Progenitor cell of endocrine pancreas (in vitro differentiated cells): ENCODE measurements around the gene TMEM150A. TPM values are rescaled to one million over a fixed set of nuclear protein-coding genes. Genes with fewer than 3 reads are reported as not detected.

Experiments
- DNase-seq: peaks from one replicate; pipeline ENCODE4 v3.0.0; 2021; ENCODE audit warnings: low spot score; ENCODE audit not compliant: unreplicated experiment
- H3K27ac Mint-ChIP-seq: 2 replicates; pipeline ENCODE4 v1.8.0; 2021; ENCODE audit warnings: mild to moderate bottlenecking, moderate library complexity, mixed read lengths
- H3K27me3 Mint-ChIP-seq: 2 replicates; pipeline ENCODE4 v1.8.0; 2021; ENCODE audit warnings: mixed read lengths
- H3K36me3 Mint-ChIP-seq: 2 replicates; pipeline ENCODE4 v1.8.0; 2022; ENCODE audit warnings: mixed read lengths; ENCODE audit not compliant: insufficient read depth
- H3K4me1 Mint-ChIP-seq: 2 replicates; pipeline ENCODE4 v1.8.0; 2021; ENCODE audit warnings: low read depth, mixed read lengths
- H3K4me3 Mint-ChIP-seq: 2 replicates; pipeline ENCODE4 v1.8.0; 2021; ENCODE audit warnings: low read depth, mild to moderate bottlenecking, moderate library complexity, mixed read lengths
- H3K9me3 Mint-ChIP-seq: 2 replicates; pipeline ENCODE4 v1.8.0; 2021; ENCODE audit warnings: low read depth, mixed read lengths
- total RNA-seq: library from RNA; stranded (reverse); gene quantifications from 2 replicates; pipeline ENCODE4 v1.2.1, GENCODE V29; 2021
- TF ChIP-seq, protein P1 (sequence below): fragments of 200-600 bp; sonication (generic); IDR thresholded peaks from one replicate; pipeline ENCODE4 v1.5.0; 2021; ENCODE audit warnings: antibody characterized with exemption, mild to moderate bottlenecking; ENCODE audit not compliant: unreplicated experiment

The TMEM150A gene
- total RNA-seq, 1 donor from 2014 or later, result 26.0 TPM

GRCh38 chr2:85584857-85585780 lies 17.4 kb downstream of the TMEM150A start:
- H3K27ac Mint-ChIP-seq, result peak overlapping the region; percentile 88

GRCh38 chr2:85584354-85584856 lies 18.1 kb downstream of the TMEM150A start, which contains the start of gene VAMP5:
Gene VAMP5, plus strand, starts transcription at chr2:85584431. Its CDS starts 60 bp downstream, at chr2:85584491.
- H3K4me3 Mint-ChIP-seq, result no peak within 1 kb of the TSS
- no peaks in the 10 kb centered on the region for H3K27me3 Mint-ChIP-seq
- TF ChIP-seq, protein P1, sequence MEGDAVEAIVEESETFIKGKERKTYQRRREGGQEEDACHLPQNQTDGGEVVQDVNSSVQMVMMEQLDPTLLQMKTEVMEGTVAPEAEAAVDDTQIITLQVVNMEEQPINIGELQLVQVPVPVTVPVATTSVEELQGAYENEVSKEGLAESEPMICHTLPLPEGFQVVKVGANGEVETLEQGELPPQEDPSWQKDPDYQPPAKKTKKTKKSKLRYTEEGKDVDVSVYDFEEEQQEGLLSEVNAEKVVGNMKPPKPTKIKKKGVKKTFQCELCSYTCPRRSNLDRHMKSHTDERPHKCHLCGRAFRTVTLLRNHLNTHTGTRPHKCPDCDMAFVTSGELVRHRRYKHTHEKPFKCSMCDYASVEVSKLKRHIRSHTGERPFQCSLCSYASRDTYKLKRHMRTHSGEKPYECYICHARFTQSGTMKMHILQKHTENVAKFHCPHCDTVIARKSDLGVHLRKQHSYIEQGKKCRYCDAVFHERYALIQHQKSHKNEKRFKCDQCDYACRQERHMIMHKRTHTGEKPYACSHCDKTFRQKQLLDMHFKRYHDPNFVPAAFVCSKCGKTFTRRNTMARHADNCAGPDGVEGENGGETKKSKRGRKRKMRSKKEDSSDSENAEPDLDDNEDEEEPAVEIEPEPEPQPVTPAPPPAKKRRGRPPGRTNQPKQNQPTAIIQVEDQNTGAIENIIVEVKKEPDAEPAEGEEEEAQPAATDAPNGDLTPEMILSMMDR, result no peak
- H3K27ac Mint-ChIP-seq, result peak within 1 kb of the TSS; percentile 88
- DNase-seq, result no peak
- H3K4me1 Mint-ChIP-seq, result peaks cover 16% of the 10 kb centered on the region
- no peaks in the 10 kb centered on the region for H3K9me3 Mint-ChIP-seq
- H3K36me3 Mint-ChIP-seq, result peaks cover 13% of the 10 kb centered on the region

More at GRCh38 chr2:85584857-85585780, 17.4 kb downstream of the TMEM150A start:
- peaks cover 18% of the 10 kb centered on the region for H3K4me1 Mint-ChIP-seq
- TF ChIP-seq, protein P1, result no peak
- DNase-seq, result no peak
- H3K9me3 Mint-ChIP-seq, result no peaks in the 10 kb centered on the region
- peaks cover 13% of the 10 kb centered on the region for H3K36me3 Mint-ChIP-seq
- H3K4me3 Mint-ChIP-seq, result no peak overlapping the region
- no peaks in the 10 kb centered on the region for H3K27me3 Mint-ChIP-seq

GRCh38 chr2:85583667-85584353 lies 18.7 kb downstream of the TMEM150A start:
- Mint-ChIP-seq H3K27me3 (no peaks in the 10 kb centered on the region), H3K4me1 (peaks cover 22% of the 10 kb centered on the region), H3K36me3 (peaks cover 14% of the 10 kb centered on the region), H3K27ac (peak overlapping the region; percentile 67), H3K4me3 (no peak overlapping the region), H3K9me3 (no peaks in the 10 kb centered on the region)
- TF ChIP-seq, protein P1, result no peak
- no peak for DNase-seq

DNA sequence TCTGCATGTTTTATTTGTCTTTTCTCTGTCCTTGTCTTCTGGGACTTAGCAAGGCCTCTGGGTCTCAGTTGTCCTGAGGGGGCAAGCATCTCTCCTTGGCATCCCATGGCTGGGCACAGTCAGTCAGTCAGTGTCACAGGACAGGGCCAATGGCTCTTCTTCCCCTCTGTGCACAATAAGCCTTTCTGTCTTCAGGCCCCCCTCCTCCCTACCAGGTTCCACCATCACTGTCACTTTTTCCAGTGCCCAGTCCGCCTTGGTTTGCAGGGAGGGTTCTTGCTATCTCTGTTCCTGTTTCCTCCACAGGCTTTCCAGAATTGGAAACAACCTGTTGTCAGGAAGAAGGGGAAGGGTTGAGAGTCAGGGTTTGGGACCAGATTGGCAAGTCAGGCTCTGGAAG lies 20.0 kb downstream of the TMEM150A start:
- Mint-ChIP-seq H3K36me3 (peaks cover 15% of the 10 kb centered on the region), H3K27me3 (no peaks in the 10 kb centered on the region), H3K4me3 (no peak overlapping the region), H3K4me1 (peaks cover 32% of the 10 kb centered on the region), H3K9me3 (no peaks in the 10 kb centered on the region), H3K27ac (no peak overlapping the region)
- TF ChIP-seq, protein P1, result no peak
- DNase-seq, result no peak

GRCh38 chr2:85580206-85580605 lies 22.3 kb downstream of the TMEM150A start:
- H3K9me3 Mint-ChIP-seq, result no peaks in the 10 kb centered on the region
- peaks cover 31% of the 10 kb centered on the region for H3K4me1 Mint-ChIP-seq
- H3K36me3 Mint-ChIP-seq, result peaks cover 15% of the 10 kb centered on the region
- no peak overlapping the region for H3K27ac Mint-ChIP-seq
- DNase-seq, result no peak
- H3K27me3 Mint-ChIP-seq, result no peaks in the 10 kb centered on the region
- H3K4me3 Mint-ChIP-seq, result no peak overlapping the region
- TF ChIP-seq, protein P1, result no peak
